ENCODE measurements around the gene ARFGAP1.
"Not testable (repeated sequence)": the region's sequence is repeated elsewhere in the genome, so short reads cannot be mapped to it uniquely, and the experiment has no call there.

ARFGAP1 gene

DNA sequence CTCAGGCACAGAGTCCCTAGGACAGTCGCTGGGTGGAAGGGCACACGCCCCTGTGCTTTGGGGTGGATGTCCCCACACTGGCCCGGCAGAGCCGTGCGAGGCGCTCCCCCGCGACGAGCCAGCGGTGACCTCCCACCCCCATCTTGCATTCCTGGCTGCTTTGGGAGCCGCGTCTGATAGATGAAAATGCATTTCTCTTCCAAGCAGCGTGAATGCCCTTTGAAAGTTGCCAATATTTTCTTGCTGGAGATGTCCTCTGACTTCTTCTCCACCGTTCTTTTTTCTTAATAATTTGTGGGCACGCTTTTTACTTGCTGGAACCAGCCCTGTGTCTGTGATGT lies 50.3 kb downstream of the ARFGAP1 start:
- no peak for DNase-seq

DNA sequence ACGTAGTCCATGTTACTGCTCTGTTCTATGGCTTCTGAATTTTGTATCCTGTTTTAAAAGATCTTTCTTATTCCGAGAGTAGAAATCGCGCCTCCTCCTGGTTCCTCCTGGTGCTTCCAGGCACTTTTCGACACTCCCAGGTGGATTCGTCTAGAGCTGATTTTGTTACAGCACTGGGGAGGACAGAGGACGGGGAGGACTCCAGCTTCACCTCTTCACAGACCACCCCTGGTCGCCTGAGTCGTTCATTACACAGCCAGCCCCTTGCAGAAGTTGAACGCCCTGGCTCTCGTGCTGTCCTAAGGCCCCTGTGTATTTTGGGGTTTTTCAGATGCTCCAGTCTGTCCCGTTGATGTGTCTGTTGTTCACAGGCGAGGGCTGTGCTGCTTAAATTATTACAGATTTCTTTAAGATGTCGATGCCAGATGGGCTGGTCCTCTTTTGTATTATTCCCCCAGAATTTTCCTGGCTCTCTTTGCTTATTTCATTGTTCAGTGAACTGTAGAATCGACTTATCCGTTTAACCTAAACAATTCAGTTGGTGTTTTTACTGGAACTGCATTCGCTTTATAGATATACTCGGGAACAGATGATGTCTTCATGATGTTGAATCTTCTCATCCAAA lies 50.9 kb downstream of the ARFGAP1 start:
- no peak for DNase-seq

DNA sequence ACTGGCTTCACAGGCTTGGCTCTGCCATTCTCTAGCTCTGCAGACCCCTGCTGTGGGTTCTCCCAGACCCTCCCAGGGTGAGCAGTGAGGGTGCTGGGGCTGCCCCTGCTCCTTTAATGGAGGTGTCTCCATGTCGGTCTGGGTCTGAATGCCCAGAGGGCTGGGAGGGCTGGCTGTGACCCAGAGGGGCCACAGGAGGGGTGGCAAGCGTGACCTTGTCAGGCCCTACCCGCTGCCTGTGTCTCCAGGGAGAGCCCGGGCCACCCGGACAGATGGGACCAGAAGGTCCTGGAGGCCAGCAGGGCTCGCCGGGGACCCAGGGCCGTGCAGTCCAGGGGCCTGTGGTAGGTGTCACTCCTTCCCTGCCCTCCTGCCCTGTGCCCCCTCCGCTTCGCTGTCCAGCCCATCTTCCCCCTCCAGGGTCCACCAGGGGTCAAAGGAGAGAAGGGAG lies 52.4 kb downstream of the ARFGAP1 start:
- DNase-seq = no peak

DNA sequence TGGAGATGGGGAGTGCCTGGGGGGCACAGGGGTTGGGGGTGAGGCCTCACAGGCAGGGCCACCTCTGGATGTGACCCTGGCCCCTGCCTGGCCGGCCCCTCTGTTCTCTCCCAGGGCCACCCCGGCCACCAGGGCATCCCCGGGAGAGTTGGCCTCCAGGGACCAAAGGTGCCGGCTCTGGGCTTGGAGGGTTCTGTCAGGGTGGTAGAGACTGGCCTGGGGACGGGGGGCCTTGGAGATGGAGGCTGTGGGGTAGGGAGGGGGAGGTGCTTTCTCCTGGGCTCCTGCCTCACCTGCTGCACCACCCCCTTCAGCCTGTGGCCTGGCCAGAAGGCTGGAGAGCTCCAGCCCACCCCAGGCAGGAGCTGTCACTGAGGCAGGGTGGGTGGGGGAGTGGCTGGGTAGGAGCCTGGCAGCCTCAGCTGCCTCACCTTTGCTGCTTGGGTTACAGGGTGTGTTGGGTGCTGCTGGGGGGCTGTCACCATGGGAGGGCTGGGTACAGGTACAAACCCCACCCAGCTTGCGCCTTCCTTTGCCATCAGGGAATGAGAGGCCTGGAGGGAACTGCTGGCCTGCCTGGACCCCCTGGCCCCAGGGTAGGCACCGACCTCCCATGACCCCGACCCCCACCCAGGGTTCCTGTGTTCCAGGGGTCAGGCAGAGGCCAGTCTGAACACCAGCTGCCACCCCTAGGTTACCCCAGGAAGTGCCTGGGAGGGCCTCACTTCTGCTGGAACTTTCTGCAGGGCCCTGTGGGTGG lies 53.1 kb downstream of the ARFGAP1 start:
- no peak for DNase-seq

DNA sequence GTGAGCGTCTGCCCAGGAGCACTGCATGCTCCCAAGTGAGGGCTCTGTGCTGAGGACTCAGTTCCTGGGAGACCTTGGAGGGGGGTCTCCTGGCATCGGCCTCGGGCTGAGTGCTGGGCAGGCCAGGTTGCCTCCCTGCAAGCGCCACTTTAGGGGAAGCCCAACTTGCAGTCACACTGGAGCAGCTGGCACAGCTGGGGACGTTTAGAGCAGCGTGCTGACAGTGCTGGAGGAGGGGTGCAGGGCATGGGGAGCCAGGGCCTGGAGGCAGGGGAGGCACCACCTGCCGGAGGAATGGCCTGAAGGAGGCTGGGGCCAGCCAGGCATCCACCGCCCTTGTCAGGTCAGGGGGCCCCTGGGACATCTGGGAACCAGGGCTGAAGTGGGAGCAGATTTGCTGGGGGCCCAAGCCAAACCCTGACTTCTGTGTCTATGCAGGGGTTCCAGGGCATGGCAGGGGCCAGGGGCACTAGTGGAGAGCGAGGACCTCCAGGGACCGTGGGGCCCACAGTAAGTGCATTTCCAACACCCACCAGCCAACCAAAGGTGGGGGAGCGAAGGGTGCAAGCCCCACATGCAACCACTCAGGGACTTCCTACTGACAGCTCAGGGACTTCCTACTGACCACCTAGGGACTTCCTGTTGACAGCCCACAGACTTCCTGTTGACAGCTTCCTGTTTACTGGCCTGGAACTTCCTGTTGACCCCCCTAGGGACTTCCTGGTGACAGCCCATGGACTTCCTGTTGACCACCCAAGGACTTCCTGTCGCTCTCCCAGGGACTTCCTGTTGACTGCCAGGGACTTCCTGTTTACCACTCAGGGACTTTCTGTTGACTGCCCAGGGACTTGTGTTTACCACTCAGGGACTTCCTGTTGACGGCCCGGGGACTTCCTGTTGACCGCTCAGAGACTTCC lies 54.0 kb downstream of the ARFGAP1 start:
- DNase-seq = no peak

DNA sequence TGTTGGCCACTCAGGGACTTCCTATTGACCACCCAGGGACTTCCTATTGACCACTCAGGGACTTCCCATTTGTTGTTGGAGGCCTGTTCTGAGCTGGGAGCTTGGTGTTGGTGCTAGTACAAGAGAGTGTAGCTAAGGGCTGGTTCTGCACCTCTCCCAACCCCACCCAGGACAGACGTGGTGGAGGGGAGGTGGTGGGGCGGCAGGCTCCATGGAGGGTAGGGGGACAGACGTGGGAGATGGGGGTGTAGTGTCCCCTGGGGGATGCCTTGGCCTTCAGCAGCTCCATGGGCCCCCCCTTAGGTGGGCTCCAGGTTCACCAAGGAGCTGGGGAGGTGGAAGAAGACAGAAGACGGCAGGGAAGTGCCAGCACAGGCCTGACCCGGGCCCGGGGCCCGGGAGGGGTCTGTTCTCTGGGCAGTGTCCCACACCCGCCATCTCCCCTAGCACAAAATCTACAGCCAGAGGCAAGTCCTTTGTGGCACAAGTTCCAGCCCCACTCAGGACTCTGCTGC lies 54.7 kb downstream of the ARFGAP1 start:
- DNase-seq = no peak

DNA sequence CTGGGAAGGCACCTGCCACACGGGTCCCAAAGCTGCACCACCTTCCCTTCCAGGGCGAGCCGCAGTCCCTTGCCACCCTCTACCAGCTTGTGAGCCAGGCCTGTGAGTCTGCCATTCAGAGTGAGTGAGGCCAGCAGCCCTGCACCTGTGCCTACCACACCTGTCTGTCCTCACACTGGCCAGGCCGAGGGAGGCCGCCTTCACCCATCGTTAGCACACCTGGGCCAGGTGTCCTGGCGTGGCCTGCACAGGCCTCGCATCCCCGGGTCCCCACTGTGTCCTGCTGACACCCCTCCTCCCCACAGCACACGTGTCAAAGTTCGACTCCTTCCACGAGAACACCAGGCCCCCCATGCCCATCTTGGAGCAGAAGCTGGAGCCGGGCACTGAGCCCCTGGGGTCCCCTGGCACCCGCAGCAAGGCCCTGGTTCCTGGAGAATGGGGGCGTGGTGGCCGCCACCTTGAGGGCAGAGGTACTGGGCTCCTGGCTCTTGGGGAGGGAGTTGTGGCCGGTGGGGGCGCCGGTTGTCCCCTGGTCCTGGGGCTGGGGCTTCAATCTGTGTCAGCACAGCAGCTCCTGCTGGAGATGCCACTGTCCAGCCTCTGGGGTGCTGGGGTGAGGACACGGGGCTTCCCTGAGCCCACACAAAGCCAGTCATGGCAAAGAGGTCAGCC lies 55.5 kb downstream of the ARFGAP1 start:
- no peak for DNase-seq

DNA sequence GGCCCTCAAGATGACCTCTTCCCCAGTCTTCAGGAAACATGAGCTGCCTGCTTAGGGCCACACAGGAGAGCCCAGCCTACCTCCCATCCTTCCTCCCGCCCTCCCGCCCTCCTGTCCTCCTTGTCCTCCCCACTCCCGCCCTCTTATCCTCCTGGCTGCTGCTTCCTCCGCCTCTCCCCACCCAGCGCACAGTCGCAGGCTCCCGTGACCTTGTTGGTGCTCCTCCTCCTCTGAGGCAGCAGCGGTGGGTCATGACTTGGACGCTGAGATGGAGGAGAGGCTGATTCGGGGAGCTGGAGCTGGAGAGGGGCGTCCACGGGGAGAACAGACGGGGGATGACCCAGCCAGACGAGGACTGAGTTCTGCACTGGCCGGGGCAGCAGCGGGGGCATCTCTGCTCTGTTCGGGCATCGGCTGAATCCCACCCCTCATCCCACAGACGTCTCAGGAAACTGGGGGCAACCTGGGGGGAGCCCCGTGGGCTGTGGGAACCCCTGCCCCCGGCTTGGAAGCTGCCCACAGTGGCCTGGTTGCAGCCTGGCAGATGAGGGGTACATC lies 56.2 kb downstream of the ARFGAP1 start:
- no peak for DNase-seq

DNA sequence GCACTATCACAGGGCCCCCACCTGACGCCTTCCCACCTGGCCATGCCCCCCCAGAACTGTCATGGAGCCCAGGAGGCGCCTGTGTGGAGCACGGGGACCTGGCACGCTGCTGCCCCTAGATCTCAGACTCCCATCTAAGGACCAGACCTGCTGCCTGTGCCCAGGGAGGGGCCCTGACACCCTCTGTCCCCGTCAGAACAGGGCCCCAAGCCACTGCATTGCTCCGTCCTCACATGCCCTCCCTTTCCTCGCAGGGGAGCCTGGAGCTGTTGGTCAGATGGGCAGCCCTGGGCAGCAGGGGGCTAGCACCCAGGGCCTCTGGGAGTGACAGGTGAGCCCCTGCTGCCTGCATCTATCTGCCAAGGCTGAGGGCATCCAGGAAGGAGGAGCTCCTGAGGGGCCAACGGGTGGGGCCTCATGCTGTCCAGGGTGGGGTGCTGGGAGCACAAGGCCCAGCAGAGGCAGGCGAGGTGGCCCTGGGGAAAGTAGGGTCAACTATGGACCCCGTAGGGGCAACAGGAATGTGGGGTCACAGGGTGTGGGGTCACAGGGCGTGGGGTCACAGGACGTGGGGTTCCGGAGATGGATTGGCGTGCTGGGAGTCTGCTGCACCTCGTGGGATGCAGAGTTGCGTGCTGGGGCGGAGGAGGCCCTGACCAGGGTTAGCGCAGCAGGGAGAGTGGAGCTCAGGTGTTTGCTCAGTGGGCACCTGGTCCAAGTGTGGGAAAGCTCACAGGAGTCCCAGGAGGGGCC lies 56.9 kb downstream of the ARFGAP1 start:
- no peak for DNase-seq

DNA sequence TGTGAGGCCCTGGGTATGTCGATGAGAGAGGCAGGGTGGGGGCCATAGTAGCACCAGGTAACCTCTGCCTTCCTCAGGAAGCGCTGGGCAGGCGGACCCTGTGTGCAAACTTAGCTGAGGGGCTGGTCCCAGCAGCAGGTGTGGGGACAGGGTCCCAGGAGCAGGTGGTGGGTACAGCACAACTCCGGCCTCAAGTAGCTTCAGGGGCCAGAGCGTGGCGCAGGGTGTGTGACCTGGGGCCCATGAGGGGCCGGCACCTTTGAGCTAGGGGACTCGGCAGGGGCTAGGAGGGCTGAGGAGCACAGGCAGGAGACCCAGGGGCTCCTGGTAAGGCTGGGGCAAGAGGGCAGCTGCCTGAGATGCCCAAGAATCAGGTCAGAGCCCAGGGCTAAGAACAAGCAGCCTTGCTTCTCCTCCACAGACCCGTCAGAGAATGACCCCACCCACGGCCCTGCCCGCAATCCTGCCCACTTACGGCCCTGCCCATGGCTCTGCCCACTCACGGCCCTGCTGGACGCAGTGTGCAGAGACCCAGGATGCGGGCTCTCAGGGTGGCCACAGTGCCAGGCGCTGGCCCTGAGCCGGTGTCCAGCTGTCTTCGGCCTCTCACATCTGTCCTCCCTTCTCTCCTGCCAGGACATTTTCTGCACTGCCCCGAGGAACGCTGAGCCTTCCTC lies 57.6 kb downstream of the ARFGAP1 start:
- DNase-seq = no peak

DNA sequence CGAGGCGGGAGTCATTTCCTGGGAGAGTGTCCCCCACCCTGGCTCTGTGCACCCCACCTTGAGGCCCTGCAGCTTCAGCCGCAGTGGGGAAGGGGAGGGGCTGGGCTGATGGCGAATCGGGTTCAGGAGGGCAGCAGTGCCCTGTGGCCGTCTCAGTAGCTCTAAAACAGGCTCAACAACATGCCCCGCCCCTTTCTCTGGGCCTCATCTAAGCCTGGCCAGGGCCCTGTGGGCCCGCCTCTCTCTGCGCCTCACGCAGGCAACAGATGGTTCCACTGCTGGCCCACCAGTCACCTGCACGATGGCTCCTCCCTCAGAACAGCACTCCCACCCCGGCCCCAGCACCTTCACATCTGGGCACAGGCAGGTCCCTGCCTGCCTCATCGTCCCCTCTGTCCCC lies 58.3 kb downstream of the ARFGAP1 start:
- DNase-seq = no peak

DNA sequence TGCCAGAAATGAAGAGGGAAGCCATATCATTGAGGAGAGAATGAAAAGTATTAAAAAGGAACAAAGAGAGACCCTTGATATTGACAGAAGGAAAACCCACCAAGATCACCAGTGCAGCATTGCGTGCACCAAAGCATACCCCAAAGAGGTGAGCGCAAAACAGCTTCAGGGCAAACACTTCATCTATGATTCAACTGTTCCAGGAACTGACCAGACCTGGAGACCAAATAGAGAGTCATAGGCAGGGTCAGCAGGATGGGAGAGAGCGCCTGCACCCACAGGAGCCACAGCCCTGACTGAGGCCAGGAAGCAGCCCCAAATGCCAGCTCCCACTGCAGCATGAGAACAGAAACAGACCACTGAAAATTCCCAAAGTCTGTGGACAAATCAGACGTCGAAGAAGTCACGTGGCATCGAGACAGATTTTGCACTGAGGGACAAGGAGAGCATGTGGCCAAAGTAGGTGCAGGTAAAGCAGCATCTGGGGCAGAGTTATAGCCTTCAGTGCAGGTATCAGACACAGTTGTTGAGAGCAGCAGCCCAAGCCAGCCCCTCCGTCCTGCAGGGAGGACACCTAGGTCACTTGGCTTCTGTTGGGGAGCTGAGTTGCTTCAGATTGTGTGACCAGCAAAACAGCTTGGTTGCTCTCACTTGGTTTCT lies 59.3 kb downstream of the ARFGAP1 start:
- no peak for DNase-seq

DNA sequence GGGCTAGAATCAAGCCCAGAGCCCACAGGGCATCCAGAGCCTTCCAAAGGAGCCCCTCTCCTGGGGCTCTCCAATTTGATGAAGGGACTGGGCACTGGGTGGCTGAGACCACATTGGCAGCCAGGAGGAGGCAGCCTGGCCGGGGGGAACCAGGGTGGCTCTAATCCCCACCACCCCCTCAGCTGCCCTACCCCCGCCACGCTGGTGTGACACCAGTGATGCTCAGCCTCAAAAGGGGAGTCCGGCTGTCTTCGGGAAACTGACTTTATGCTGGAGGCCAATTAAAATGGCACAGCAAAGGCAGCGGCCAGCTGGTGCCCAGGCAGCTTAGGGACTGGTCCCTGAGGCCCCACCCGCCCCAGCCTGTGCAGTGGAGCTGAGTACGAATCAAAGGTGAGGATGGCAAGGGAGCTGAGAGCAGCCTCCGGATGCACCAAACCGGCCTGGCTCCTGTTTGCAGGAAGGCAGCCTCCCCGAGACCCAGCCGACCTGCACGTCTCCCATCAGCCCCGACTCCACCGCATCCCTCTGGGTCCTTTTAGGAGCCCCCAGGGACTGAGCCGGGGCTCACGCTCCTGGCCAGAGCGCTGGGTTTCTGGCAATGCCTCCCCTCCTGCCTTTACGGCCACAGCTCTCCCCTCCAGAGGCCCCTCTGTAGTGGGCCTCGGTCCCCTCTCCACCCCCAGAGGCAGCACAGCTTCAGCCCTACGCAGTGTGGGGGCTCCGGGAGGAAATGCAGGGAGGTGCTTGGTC lies 60.1 kb downstream of the ARFGAP1 start:
- no peak for DNase-seq

DNA sequence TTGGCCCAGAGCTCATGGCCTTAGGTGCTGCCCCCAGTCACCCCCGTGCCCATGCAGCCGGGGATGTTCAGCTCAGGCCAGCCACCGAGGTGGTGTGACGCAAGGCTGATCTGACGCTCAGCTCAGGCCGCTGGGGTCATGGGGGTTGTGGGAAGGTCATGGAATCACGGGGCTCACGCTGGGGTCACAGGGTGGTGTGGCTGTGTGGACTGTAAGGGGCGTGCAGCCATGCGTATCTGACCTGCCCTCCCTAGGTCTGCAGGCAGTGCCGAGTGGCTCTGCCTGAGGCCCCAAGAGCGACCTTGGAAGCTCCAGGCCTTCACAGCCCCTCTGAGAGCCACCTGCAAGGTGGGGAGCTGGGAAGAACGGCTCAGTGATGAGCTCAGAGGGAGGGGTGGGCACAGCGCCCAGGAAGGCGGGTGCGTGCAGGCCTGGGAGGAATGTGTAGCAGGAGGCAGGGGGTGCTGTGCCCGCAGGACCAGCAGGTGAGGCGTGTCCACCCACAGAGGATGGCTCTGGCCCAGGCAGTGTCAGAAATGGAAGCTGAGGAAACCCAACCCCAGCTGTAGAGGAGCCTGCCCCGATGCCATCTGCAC lies 60.7 kb downstream of the ARFGAP1 start:
- DNase-seq = no peak

DNA sequence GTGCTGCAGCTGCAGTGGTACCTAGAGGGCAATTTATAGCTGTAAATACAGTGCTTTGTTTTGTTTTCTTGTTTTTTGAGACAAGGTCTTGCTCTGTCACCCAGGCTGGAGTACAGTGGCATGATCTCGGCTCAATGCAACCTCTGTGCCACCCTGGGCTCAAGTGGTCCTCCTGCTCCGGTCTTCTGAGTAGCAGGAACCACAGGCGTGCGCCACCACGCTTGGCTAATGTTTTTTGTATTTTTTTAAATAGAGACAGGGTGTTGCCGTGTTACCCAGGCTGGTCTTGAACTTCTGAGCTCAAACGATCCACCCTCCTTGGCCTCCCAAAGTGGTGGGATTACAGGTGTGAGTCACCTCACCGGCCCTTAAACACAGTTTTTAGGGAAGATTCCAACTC lies 61.7 kb downstream of the ARFGAP1 start:
- DNase-seq = no peak

DNA sequence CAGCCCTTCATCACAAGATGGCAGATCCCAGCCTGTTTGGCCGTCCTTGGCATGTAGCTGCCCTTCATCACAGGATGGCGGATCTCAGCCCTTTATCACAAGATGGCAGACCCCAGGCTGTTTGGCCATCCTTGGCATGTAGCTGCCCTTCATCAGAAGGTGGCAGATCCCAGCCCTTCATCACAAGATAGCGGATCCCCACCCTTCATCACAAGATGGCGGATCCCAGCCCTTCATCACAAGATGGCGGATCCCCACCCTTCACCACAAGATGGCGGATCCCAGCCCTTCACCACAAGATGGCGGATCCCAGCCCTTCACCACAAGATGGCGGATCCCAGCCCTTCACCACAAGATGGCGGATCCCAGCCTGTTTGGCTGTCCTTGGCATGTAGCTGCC lies 62.4 kb downstream of the ARFGAP1 start:
- not testable (repeated sequence) for DNase-seq

DNA sequence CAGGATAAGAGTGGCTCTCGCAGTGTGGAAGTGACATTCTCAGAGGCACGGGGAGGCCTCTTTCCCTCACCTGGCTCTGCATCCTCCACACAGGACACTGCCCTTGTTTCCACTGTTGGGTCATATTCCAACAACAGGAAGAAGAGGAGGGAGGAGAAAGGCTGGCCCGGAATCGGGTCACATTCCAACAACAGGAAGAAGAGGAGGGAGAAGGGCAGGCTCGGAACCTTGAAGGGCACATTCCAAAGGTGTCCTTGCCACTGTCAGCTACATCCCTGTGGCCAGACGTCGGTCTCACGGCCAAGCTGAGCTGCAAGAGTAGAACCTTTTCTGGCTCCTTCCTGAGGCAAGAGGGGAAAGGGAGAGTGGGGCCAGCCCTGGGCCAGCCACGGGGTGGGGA lies 63.1 kb downstream of the ARFGAP1 start:
- DNase-seq = no peak

DNA sequence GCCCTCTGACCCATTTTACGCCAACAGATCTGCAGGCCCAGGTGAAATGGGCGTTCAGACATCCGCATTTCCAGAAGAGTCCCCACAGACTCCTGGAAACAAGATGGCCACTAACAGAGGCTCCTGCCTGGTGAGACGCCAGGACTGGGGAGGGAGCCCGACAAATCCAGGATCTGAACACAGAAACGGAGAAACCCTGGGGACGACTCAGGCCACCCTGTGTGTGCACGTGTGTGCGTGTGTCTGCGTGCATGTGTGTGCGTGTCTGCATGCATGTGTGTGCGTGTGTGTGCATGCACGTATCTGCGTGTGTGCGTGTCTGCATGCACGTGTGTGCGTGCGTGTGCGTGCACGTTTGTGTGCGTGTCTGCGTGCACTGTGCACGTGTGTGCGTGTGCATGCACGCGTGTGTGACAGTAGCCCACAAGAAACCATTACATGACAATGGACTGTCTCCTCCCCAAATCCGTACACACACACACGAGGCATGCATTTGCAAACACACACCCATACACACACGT lies 63.7 kb downstream of the ARFGAP1 start:
- no peak for DNase-seq

DNA sequence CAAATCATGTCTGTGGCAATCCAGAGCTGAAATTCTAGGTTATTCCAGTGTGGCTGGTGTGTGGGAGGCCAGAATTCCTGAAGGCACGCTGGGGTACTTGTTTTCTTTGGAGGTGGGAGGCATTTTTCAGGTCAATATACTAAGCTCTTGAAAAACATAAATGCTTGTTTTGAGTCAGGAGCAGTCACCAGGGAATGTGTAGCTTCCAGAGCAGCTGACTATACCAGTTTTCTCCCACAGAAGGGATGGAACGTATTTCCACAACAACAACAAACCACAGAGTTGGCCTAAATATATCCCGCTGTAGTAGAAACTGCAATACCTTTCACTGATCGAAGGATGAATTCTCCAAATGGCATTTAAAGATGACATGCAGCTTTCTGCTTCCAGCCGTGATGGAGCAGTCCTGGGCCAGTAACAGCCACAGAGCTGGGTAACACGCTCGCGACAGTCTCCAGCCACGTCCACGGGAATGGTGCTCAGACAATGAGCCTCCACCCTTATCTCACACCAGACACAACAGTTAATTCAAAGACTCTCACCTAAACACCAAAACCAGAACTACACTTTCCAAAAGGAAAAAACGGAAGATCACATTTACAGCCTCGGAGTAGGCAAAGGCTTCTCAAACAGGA lies 65.3 kb downstream of the ARFGAP1 start:
- DNase-seq = no peak
